CD4-positive, alpha-beta T cell treated with Interleukin-21 for 1 hour (primary cell): Measurements from ENCODE around the gene PFKL.
"Not testable (repeated sequence)": the region's sequence is repeated elsewhere in the genome, so short reads cannot be mapped to it uniquely, and the experiment has no call there.

Source experiments
- DNase-seq: peaks from one replicate; pipeline ENCODE4 v3.0.0-alpha.2; 2020

PFKL gene

DNA sequence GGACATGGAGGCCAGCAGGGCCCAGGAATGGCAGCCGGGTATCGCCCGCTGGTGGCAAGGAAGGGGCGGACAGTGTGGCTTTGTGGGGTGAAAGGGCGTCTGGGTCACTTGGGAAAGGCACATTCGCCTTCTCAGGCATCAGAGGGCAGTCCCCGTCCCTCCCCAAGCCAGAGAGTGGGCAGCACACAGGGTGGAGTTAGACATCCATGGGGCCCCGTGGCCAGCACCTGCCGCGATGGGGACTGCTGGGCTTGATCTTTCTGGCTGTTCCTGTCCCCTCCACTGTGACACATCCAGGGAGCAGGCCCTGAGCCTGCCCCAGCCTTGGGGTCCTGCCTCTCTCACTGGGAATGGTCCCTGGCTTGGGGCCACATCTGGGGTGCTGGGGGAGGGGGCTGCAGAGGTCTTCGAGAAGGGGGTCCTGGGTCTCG, 49.6 kb downstream of the PFKL start:
- DNase-seq: no peak

DNA sequence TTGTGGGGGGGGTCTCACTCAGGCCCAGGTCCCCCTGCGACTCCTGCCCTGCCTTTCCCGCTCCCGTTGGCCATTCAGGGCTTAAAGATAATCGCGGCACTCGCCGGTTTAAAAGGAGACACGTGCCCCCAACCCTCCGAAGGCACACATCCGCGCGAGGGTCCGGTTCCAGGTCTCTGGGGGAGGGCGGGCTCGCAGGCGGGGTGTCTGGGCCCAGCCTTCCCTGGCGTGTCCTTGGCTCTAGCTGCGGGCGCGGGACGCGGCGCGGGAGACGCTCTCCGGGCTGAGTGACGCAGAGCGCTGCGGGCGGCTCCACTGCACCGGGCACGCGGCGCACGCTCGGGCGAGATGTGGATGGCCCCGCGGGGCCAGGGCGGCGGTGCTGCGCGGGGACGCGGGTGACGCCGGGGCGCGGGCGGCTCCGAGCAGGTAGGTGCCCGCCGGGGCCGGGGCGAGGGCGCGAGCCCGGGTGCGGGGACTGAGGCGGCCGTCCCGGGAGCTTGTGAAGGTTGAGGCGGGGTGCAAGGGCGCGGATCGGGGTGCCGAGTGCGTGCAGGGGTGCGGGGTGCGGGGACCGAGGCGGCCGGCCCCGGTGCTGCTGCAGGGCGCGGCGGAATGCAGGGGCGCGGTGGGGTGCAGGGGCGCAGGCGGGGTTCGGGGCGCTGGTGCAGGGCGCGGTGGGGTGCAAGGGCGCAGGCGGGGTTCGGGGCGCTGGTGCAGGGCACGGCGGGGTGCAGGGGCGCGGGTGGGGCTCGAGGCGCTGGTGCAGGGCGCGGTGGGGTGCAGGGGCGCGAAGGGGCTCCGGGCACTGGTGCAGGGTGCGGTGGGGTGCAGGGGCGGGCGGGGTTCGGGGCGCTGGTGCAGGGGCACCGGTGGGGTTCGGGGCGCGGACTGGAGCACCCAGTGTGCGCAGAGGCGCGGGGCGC, 50.3 kb downstream of the PFKL start:
- DNase-seq: no peak

DNA sequence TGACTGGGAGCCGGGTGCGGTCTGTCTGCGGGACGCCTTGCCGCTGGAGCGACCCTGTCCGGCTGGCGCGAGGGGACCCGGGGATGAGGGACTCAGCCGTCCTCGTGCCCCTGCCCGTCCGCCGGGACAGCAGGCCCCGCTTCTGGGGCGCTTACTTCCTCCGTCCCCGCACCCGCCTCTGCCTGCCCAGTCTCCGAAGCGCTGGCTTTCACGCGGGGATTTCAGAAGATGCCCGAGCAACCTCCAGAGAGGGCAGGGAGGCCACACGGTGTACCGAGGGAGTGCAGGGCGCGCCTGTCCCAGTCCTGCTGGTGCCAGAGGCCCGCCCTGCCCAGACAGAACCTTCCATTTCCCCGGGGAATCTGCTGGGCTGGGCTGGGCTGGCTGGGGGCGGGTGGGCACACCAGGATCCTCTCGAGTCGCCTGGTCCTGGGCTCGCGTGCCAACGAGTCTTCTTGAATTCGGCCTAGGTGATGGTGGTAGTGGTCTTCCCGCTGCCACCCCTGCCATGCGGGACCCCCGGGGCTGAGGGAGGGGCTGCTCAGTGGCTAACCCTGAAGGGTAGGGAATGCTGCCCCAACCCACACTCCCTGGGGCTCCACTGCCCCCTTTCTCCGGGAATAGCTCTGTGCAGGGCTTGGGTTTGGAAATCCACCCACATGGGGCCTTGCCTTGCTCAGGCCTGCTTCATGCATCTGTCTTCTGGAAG, 51.1 kb downstream of the PFKL start:
- DNase-seq: no peak

GRCh38 chr21:44351535-44352252, 51.8 kb downstream of the PFKL start:
- DNase-seq: no peak

DNA sequence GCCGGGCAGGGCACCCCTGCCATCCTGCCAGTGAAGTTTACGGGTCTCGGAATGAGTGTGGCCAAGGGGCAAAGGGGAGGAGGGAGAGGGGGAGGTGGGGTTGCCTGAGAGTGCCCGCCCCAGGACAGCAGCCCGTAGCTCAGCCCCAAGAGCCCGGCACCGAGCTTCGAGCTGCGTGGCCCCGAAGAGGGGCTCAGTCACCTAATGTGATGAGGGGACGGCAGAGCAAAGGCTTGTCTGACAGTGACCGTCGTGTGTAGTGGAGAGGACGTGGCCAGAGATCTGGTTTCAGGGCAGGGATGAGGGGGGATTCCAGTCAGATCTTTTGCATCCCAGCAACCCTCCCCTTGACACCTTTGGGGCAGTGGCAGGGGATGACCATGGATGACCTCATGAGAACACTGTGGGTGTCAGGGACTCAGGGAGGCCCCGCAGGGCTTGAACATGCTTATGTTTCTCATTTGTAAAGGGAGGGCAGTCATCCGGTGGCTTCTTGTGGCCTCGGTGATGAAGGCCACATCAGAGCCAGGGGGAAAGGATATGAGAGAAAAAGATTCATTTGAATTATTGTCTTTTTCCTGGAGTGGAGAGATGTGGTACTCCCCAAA, 52.5 kb downstream of the PFKL start:
- DNase-seq: no peak

- DNase-seq: peak; percentile 29
These were observed 53.5 kb downstream of the PFKL start, which contains the start of gene TRPM2 for GRCh38 chr21:44353191-44353970. Gene TRPM2 (plus strand): TSS chr21:44353621. CDS start chr21:44353701, 80 bp downstream.

- DNase-seq: no peak
These were observed 54.1 kb downstream of the PFKL start for GRCh38 chr21:44354001-44354405.

- no peak for DNase-seq
These were observed 55.2 kb downstream of the PFKL start for GRCh38 chr21:44354775-44355771.

DNA sequence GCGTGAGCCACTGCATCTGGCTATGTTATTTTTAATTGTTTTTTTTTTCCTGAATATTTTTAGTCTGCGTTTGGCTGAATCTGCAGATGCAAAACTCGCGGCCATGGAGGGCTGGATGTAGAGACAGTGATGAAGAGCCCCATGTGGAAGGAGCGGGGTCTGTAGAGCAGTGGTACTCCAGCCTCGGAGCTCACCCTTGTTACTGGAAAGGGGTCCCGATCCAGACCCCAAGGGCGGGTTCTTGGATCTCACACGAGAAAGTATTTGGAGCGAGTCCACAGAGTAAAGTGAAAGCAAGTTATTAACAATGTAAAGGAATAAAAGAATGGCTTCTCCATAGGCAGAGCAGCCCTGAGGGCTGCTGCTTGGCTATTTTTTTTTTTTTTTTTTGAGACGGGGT, 56.3 kb downstream of the PFKL start:
- no peak for DNase-seq

- no peak for DNase-seq
These were observed 56.8 kb downstream of the PFKL start for GRCh38 chr21:44356636-44357035.

DNA sequence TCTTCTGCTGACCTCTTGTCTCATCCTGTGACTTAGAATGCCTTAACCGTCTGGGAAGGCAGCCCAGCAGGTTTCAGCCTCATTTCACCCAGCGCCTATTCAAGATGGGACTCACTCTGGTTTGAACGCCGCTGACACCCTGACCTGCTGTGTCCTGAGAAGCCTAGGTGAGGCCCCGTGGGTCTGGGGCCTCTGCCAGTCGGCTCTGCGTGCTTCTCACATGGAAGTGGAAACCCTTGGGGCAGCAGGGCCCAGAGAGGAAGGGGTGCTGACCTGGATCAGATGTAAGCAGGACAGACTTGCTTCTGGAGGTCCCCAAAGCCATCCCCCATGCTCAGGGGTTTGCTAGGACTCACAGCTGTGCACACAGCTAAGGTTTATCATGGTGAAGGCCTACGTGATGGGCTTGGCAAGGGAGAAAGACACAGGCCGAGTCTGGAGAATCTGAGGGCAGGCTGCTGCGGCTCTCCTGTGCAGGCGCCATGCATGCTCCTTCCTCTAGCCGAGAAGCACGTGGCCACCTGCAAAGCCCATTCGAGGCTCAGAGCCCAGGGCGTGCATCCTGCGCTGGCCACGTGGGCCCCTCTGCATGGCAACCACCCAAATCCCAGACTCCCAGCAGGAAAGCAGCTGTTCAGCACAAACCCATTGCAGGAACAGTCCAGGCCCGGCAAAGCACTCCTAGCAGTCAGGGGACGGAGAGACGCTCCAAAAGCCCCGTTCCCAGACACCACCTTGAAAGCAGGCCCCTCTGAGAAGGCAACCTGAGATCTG, 57.4 kb downstream of the PFKL start:
- DNase-seq: no peak

- no peak for DNase-seq
These were observed 59.5 kb downstream of the PFKL start for GRCh38 chr21:44359396-44359795.

GRCh38 chr21:44360159-44360558, 60.3 kb downstream of the PFKL start:
- DNase-seq: no peak

GRCh38 chr21:44361903-44362302, 62.0 kb downstream of the PFKL start:
- not testable (repeated sequence) for DNase-seq

- no peak for DNase-seq
These were observed 63.4 kb downstream of the PFKL start for GRCh38 chr21:44363278-44363677.

DNA sequence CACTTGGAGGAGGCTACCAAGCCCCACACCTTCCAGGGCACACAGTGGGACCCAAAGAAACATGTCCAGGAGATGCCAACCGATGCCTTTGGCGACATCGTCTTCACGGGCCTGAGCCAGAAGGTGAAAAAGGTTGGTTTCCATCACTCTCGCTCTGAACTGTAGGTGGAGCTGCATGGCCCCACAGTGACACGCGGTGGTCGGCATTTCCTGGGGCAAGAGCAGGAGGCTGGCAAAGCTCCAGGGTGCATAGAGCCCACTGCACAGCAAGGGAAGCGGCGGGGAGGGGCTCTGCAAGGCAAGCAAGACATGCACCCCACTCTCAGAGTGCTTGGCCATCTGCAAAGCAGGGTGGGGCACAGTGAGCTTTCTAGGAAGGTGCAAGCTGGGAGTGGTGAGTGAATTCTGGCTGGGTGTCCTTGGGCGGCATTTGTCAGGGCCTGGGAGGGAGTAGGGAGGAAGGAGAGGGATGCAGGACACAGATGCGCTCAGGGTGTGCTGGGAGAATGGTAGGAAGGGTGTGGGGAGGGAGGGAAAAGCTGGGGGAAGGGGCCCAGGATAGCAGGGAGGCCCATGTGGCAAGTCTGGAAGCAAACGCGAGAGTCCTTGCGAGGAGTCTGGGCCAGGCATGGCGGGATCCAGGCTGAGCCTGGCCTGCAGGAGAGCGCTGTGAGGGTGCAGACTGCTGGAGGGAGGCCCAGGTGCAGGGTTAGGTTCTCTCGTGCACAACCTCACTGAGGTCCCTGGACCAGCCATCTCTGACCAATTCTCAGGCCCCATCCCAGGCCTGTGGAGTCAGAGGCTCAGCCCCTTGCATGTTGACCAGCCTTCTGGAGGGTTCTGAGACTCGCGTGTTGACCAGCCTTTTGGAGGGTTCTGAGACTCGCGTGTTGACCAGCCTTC, 64.5 kb downstream of the PFKL start:
- DNase-seq: no peak

GRCh38 chr21:44365251-44365966, 65.6 kb downstream of the PFKL start:
- no peak for DNase-seq

GRCh38 chr21:44365967-44366585, 66.2 kb downstream of the PFKL start:
- no peak for DNase-seq
